Panc1 (cell line): ENCODE results near the gene MOV10L1. TPM values are rescaled to one million over a fixed set of nuclear protein-coding genes. Genes with fewer than 3 reads are reported as not detected.

Experiments
- ATAC-seq: fragments of 200-7000 bp; cut with Tn5 transposase; 2 replicates; pipeline ENCODE4 v1.9.1; 2020; ENCODE audit warnings: mild to moderate bottlenecking, moderate library complexity
- BruUV-seq: library from RNA; stranded (reverse); fragments of 400-500 nt; replicated peaks from 2 replicates; lab custom pipeline; 2021; lab: Mats Ljungman, UMichigan
- CTCF ChIA-PET: fragments of 300-600 bp; sonication (Branson Sonifier 250); formaldehyde crosslinking; loops from one replicate; lab custom pipeline; 2022; ENCODE audit warnings: antibody characterized with exemption; lab: Charles Lee
- POLR2A ChIA-PET: fragments of 300-600 bp; sonication (Branson Sonifier 250); formaldehyde crosslinking; loops from one replicate; lab custom pipeline; 2022; ENCODE audit warnings: antibody characterized with exemption; lab: Charles Lee
- DNase-seq: peaks from one replicate; pipeline ENCODE4 v3.0.0-alpha.2; 2010; ENCODE audit warnings: low read depth, low spot score
- H3K27ac ChIP-seq: 2 replicates; pipeline ENCODE4 v1.5.1; 2011; ENCODE audit warnings: mild to moderate bottlenecking, low read length, inconsistent platforms
- H3K27me3 ChIP-seq: fragments of 200-500 bp; sonication (Bioruptor generic); 2 replicates; pipeline ENCODE4 v1.6.0; 2014; ENCODE audit warnings: low read length, inconsistent platforms; ENCODE audit not compliant: control insufficient read depth, insufficient read depth
- H3K36me3 ChIP-seq: fragments of 200-500 bp; sonication (Bioruptor generic); 2 replicates; pipeline ENCODE4 v1.5.1; 2014; ENCODE audit warnings: inconsistent platforms, mild to moderate bottlenecking, low read length, moderate library complexity; ENCODE audit not compliant: control insufficient read depth, insufficient read depth
- H3K4me1 ChIP-seq: 2 replicates; pipeline ENCODE4 v1.5.1; 2011; ENCODE audit warnings: inconsistent platforms, mild to moderate bottlenecking, low read length, moderate library complexity; ENCODE audit not compliant: control insufficient read depth, insufficient read depth
- H3K4me3 ChIP-seq, 2 experiments: 2 replicates each; pipeline ENCODE4 v1.5.1; 2011 to 2012; ENCODE audit warnings: low read depth in 2 of 2, low read length in 2 of 2, mild to moderate bottlenecking in 2 of 2, inconsistent platforms in 1 of 2, moderate library complexity in 1 of 2
- H3K9me3 ChIP-seq: fragments of 200-500 bp; sonication (Bioruptor generic); 2 replicates; pipeline ENCODE4 v1.5.1; 2014; ENCODE audit warnings: low read depth, mild to moderate bottlenecking, inconsistent platforms, low read length, moderate library complexity; ENCODE audit not compliant: control insufficient read depth, insufficient read depth
- CTCF ChIP-seq: fragments of 450-650 bp; IDR thresholded peaks from 2 replicates; pipeline ENCODE4 v1.5.1; 2017; ENCODE audit warnings: mild to moderate bottlenecking
- POLR2AphosphoS5 ChIP-seq: IDR thresholded peaks from 2 replicates; pipeline ENCODE4 v1.6.1; 2012; ENCODE audit warnings: mild to moderate bottlenecking, low read depth, low read length, moderate library complexity
- REST ChIP-seq, 2 experiments: IDR thresholded peaks; 2 replicates each; pipeline ENCODE4 v1.6.1; 2011 to 2012; ENCODE audit warnings: low read depth in 2 of 2, control low read depth in 1 of 2, low read length in 1 of 2, mild to moderate bottlenecking in 1 of 2, moderate library complexity in 1 of 2; ENCODE audit not compliant: insufficient read depth in 1 of 2
- SIN3A ChIP-seq: IDR thresholded peaks from 2 replicates; pipeline ENCODE4 v1.6.1; 2012; ENCODE audit warnings: low read depth, mild to moderate bottlenecking, low read length, moderate library complexity, borderline replicate concordance; ENCODE audit not compliant: insufficient read depth
- TCF7L2 ChIP-seq: IDR thresholded peaks from 2 replicates; pipeline ENCODE4 v1.6.1; 2011; ENCODE audit warnings: mild to moderate bottlenecking, low read depth, low read length, inconsistent platforms
- in situ Hi-C: cut with HindIII; loops from 2 replicates; pipeline ENCODE4 v1.10.0; 2016; ENCODE audit warnings: low sequenced_read_pairs, low pct_unique_long_range_greater_than_20kb
- intact Hi-C: fragments of 100-400 bp; cut with micrococcal nuclease; formaldehyde crosslinking; loops from one replicate; pipeline ENCODE4 v1.10.0; 2022; ENCODE audit not compliant: unreplicated experiment
- total RNA-seq: library from RNA; stranded (reverse); gene quantifications from one replicate; pipeline ENCODE4 v1.2.1, GENCODE V29; 2021; ENCODE audit not compliant: unreplicated experiment

The MOV10L1 gene
- total RNA-seq, 1 experiment from 2014 or later: 0.10 TPM

- in situ Hi-C loops: no loop called here
- Histone ChIP-seq H3K27ac (no peak overlapping the region), H3K27me3 (no peaks in the 10 kb centered on the region), H3K9me3 (no peaks in the 10 kb centered on the region), H3K4me1 (no peaks in the 10 kb centered on the region), H3K4me3 (no peak overlapping the region), H3K36me3 (no peaks in the 10 kb centered on the region)
- no TSS peak for BruUV-seq
- DNase-seq (no peak), ATAC-seq (no peak)
- CTCF ChIA-PET: interaction anchor here (0.6 kb wide), 1 partner anchor 59 kb away, joined by 3 read pairs; no protein-coding TSS in a partner anchor
- intact Hi-C loops: no loop called here
- TF ChIP-seq TCF7L2 (no peak), SIN3A (no peak), REST (IDR thresholded peaks at IDR 0.05; ENCODE audit: insufficient read depth in 1 of 2, low read depth in 2 of 2, low read length in 1 of 2) (no peak), POLR2AphosphoS5 (no peak), CTCF (no peak)
- POLR2A ChIA-PET: no interaction called here
Observed at GRCh38 chr22:50072167-50072555, 17.6 kb upstream of the MOV10L1 start.

GRCh38 chr22:50072714-50073538 lies 16.9 kb upstream of the MOV10L1 start:
- Histone ChIP-seq H3K36me3 (no peaks in the 10 kb centered on the region), H3K27ac (no peak overlapping the region), H3K27me3 (no peaks in the 10 kb centered on the region), H3K9me3 (no peaks in the 10 kb centered on the region), H3K4me1 (no peaks in the 10 kb centered on the region), H3K4me3 (no peak overlapping the region)
- BruUV-seq: no TSS peak
- in situ Hi-C loops (no loop called here), intact Hi-C loops (no loop called here)
- DNase-seq: no peak
- ChIA-PET POLR2A (no interaction called here), CTCF (no interaction called here)
- ATAC-seq: peak; percentile 56
- TF ChIP-seq TCF7L2 (no peak), CTCF (no peak)
